Psoas muscle (tissue), 8 donors: ENCODE measurements around the gene CMBL. TPM values are rescaled to one million over a fixed set of nuclear protein-coding genes. Genes with fewer than 3 reads are reported as not detected.

Experiments used
- ATAC-seq, 4 donors: fragments of 200-7000 bp; cut with Tn5 transposase; one replicate each; pipeline ENCODE4 v1.9.1; 2020; ENCODE audit warnings: moderate library complexity in 3 of 4, mild to moderate bottlenecking in 2 of 4
- DNase-seq, 2 donors: peaks; one replicate each; pipeline ENCODE4 v3.0.0-alpha.2; 2020
- H3K27ac ChIP-seq: fragments of 200-600 bp; one replicate; pipeline ENCODE4 v1.8.0; 2022
- H3K27me3 ChIP-seq, 3 donors: fragments of 200-600 bp in 1 of 3; one replicate each; pipeline versions ENCODE4 v1.6.1 to v1.8.0; 2013 to 2022; ENCODE audit warnings: low read length in 2 of 3, mild to moderate bottlenecking in 2 of 3, moderate library complexity in 1 of 3; ENCODE audit not compliant: insufficient read depth in 3 of 3
- H3K36me3 ChIP-seq, 2 donors: fragments of 200-600 bp in 1 of 2; one replicate each; pipeline versions ENCODE4 v1.6.1 to v1.8.0; 2013 to 2022; ENCODE audit warnings: low read depth in 1 of 2, mild to moderate bottlenecking in 1 of 2, moderate library complexity in 1 of 2; ENCODE audit not compliant: insufficient read depth in 1 of 2
- H3K4me1 ChIP-seq: fragments of 200-600 bp; one replicate; pipeline ENCODE4 v1.8.0; 2022
- H3K4me3 ChIP-seq: fragments of 200-600 bp; one replicate; pipeline ENCODE4 v1.8.0; 2022; ENCODE audit warnings: mild to moderate bottlenecking
- H3K9me3 ChIP-seq: fragments of 200-600 bp; one replicate; pipeline ENCODE4 v1.8.0; 2022
- WGBS, 3 donors: extraction: QIAGEN DNeasy Blood & Tissue Kit; methylation state at CpG; one replicate each; pipeline versions ENCODE4 v1.1.6 to v1.1.7; 2013; 5-methylcytosine and 5-hydroxymethylcytosine counted together
- intact Hi-C, 2 donors: fragments of 100-400 bp; cut with DNase I; formaldehyde crosslinking; loops; one replicate each; pipeline versions ENCODE4 v1.11.0 to v1.14.2; 2022
- polyA plus RNA-seq, 3 donors: library from polyadenylated mRNA; stranded (reverse); fragments of 200-250 nt; gene quantifications; one replicate each; pipeline ENCODE4 v1.2.3, GENCODE V29; 2013
- total RNA-seq, 4 donors: library from RNA; stranded (reverse); fragmentation: NEBNext Ultra II Directional in 2 of 4; extraction: Animal tissue kit (Norgen Biotek cat#: 25700) in 2 of 4; gene quantifications; one replicate each; pipeline versions ENCODE4 v1.2.1 to v1.2.4, GENCODE V29; 2021 to 2023
- TF ChIP-seq, protein P1 (sequence below): fragments of 200-600 bp; IDR thresholded peaks from one replicate; pipeline ENCODE4 v1.8.0; 2022; ENCODE audit warnings: antibody characterized with exemption
- donor health status: healthy with polysubstance abuse.
- donor health status: DM: no; HTN: no; CAD: no; lungs with moderate emphysema.
- donor health status: Bipolar disorder and iron deficiency.
- donor health status: healthy.
- donor health status: DM: yes; HTN: yes; CAD: no.
- donor health status: DM: no; HTN: no; CAD: no.
- donor health status: DM: no; HTN: no; CAD: no.
- donor health status: DM: yes; HTN: yes; CAD: no.

The CMBL gene
- total and polyA plus RNA-seq, 7 donors = 9.4 to 243 (median 55.7) TPM

DNA sequence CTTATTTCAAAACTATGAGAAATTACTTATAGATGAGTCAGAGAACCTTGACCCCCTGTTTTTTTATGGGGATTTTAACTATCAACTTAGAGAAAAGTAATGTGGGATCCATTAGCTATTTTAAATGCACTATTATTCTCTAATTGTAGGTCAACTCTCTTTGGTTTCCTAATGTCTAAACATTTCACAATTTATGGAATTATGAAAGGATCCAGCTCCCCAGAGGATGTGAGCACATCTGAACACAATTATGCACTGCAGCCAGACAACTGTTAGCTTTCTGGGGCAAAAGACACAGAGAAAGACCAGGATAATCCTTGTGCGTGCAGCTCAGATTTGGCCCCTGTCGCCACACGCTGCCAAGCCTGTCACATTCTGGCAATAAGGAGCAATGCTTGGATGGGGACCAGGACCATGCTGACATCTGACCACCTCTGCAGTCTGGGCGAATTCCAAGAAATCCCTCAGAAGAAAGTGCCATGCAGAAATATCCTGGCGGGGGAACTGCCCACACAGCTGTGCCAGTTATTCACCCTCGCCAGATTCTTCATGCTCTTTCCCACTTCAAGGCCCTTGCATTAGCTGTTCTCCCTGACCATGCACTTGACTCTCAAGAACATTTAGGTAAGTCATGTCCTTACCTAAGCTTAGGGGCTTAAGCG, 22.2 kb upstream of the CMBL start:
- H3K27me3 ChIP-seq = no peaks in the 10 kb centered on the region
- peak overlapping the region; percentile 66 for H3K27ac ChIP-seq
- peak; percentile 41 to 64 (median 50) for ATAC-seq
- TF ChIP-seq, protein P1, sequence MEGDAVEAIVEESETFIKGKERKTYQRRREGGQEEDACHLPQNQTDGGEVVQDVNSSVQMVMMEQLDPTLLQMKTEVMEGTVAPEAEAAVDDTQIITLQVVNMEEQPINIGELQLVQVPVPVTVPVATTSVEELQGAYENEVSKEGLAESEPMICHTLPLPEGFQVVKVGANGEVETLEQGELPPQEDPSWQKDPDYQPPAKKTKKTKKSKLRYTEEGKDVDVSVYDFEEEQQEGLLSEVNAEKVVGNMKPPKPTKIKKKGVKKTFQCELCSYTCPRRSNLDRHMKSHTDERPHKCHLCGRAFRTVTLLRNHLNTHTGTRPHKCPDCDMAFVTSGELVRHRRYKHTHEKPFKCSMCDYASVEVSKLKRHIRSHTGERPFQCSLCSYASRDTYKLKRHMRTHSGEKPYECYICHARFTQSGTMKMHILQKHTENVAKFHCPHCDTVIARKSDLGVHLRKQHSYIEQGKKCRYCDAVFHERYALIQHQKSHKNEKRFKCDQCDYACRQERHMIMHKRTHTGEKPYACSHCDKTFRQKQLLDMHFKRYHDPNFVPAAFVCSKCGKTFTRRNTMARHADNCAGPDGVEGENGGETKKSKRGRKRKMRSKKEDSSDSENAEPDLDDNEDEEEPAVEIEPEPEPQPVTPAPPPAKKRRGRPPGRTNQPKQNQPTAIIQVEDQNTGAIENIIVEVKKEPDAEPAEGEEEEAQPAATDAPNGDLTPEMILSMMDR = no peak
- H3K4me1 ChIP-seq = peaks cover 41% of the 10 kb centered on the region
- WGBS, 3 donors = 13 to 26% (median 24%) methylated on average over 7 of the region's 7 CpGs
- H3K36me3 ChIP-seq = no peaks in the 10 kb centered on the region
- DNase-seq = peak; percentile 42 to 70
- intact Hi-C loops = no loop called here
- H3K9me3 ChIP-seq = no peaks in the 10 kb centered on the region
- H3K4me3 ChIP-seq = peak overlapping the region; percentile 4

DNA sequence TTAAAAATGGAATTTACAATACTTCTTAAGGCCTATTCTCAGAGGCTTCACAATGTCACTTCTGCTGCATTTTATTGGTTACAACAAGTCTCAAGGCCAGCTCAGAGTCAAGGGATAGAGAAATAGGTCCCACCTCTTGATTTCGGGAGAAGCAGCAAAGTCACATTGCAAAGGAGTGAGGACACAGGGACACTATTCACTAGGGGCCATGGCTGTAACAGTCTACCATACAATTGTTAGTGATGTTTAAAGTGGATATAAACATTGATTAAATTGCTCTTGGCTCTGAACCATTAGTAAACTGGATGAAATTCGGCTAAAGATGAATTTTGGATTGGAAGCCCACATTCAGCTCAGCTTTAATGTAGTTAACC, 21.7 kb upstream of the CMBL start:
- Histone ChIP-seq H3K4me1 (peaks cover 47% of the 10 kb centered on the region), H3K9me3 (no peaks in the 10 kb centered on the region), H3K27me3 (no peaks in the 10 kb centered on the region), H3K27ac (peak overlapping the region; percentile 66), H3K36me3 (no peaks in the 10 kb centered on the region), H3K4me3 (no peak overlapping the region)
- intact Hi-C loops = no loop called here
- ATAC-seq = no peak
- DNase-seq = no peak
- TF ChIP-seq, protein P1 = no peak
- 52 to 61% (median 54%) methylated on average over 2 of the region's 2 CpGs for WGBS, 3 donors

DNA sequence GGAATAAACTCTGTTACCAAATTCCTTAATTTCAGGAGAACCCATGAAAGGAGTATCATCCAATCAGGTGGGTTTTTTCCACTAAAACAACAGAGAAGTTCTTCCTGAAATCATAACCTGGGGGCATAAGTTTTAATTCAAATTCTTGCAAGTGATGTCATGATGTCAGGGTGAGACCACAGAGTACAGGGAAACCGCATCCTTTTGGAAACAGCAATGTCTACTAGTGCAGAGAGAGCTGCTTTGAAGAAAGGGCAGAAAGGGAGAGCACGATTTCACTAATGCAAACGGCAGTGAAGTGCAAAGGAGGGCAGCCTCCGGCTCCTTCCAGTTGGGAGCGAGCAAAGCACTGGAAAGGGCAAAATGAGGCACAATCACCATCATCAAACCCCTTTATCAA, 20.6 kb upstream of the CMBL start:
- no peak for DNase-seq
- TF ChIP-seq, protein P1 = no peak
- Histone ChIP-seq H3K4me3 (no peak overlapping the region), H3K27ac (no peak overlapping the region), H3K27me3 (no peaks in the 10 kb centered on the region), H3K9me3 (no peaks in the 10 kb centered on the region), H3K36me3 (no peaks in the 10 kb centered on the region), H3K4me1 (peaks cover 54% of the 10 kb centered on the region)
- ATAC-seq = no peak
- 93 to 95% (median 94%) methylated on average over 5 of the region's 5 CpGs for WGBS, 3 donors
- intact Hi-C loops = no loop called here

DNA sequence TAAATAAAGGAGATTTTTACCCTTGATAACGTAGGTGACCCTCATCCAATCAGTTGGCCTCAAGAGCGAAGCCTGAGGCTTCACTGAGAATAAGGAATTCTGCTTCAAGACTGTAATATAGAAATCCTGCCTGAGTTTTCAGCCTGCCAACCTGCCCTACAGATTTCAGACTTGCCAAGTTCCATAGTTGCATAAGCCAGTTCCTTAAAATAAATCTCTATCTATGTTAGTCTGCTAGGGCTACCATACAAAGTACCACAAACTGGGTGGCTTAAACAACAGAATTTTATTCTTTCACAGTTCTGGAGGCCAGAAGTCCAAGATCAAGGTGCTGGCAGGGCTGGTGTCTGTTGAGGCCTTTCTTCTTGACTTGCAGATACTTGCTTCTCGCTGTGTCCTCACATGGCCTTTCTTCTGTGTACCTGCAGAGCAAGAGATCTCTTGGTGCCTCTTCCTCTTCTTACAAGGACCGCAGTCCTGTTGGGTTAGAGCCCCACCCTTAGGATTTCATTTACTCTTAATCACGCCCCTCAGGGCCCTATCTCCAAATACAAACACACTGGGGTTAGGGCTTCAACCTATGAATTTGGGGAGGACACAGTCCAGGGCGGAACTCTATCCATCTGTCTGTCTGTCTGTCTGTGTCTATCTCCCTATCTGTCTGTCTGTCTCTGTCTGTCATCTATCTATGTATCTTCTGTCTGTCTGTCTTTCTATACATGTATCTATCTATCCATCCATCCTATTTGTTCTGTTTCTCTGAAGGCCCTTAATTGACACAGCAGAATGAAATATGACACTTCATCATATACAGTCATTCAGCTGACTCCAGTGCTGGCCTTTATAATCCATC, 17.0 kb upstream of the CMBL start:
- peaks cover 27% of the 10 kb centered on the region for H3K4me1 ChIP-seq
- intact Hi-C loops = no loop called here
- H3K9me3 ChIP-seq = no peaks in the 10 kb centered on the region
- TF ChIP-seq, protein P1 = no peak
- DNase-seq = no peak
- H3K27me3 ChIP-seq = no peaks in the 10 kb centered on the region
- H3K4me3 ChIP-seq = no peak overlapping the region
- WGBS, 3 donors = 64 to 74% (median 67%) methylated on average over 6 of the region's 6 CpGs
- peak in 3 of 4 donors; percentile 64 to 75 (median 68) for ATAC-seq
- peak overlapping the region; percentile 75 for H3K27ac ChIP-seq
- no peaks in the 10 kb centered on the region for H3K36me3 ChIP-seq
